MG63 (cell line): Measurements from ENCODE around the gene SKAP2. TPM values are rescaled to one million over a fixed set of nuclear protein-coding genes. Genes with fewer than 3 reads are reported as not detected.

Source experiments
- DNase-seq: peaks from one replicate; pipeline ENCODE4 v3.0.0-alpha.2; 2020
- H3K27me3 ChIP-seq: fragments of 250-450 bp; sonication (Bioruptor Pico); 2 replicates; pipeline ENCODE4 v1.5.1; 2020; ENCODE audit warnings: mild to moderate bottlenecking, moderate library complexity
- H3K36me3 ChIP-seq: fragments of 250-450 bp; sonication (Bioruptor Pico); 2 replicates; pipeline ENCODE4 v1.5.1; 2020; ENCODE audit warnings: mild to moderate bottlenecking, moderate library complexity
- H3K4me3 ChIP-seq: fragments of 250-450 bp; sonication (Bioruptor Pico); 2 replicates; pipeline ENCODE4 v1.5.1; 2020; ENCODE audit warnings: mild to moderate bottlenecking, moderate library complexity
- H3K9me3 ChIP-seq: fragments of 250-450 bp; sonication (Bioruptor Pico); 2 replicates; pipeline ENCODE4 v1.5.1; 2020; ENCODE audit warnings: mild to moderate bottlenecking, moderate library complexity
- total RNA-seq: library from RNA; depleted of rRNA; stranded (reverse); fragments of >200 nt; shearing (Covaris generic); gene quantifications from 2 replicates; pipeline ENCODE4 v1.2.3, GENCODE V29; 2014; ENCODE audit warnings: low replicate concordance; rRNA removed

SKAP2 gene
- total RNA-seq, 1 experiment from 2014 or later: 12.2 TPM

- no peak for DNase-seq
- H3K27me3 ChIP-seq: no peaks in the 10 kb centered on the region
These were observed 239.6 kb downstream of the SKAP2 start for GRCh38 chr7:26624839-26625238.

GRCh38 chr7:26624431-26624830 lies 240.0 kb downstream of the SKAP2 start:
- no peak for DNase-seq
- no peak overlapping the region for H3K4me3 ChIP-seq
- H3K9me3 ChIP-seq: no peaks in the 10 kb centered on the region
- H3K36me3 ChIP-seq: no peaks in the 10 kb centered on the region
- no peaks in the 10 kb centered on the region for H3K27me3 ChIP-seq

More at GRCh38 chr7:26624839-26625238, 239.6 kb downstream of the SKAP2 start:
- no peak overlapping the region for H3K4me3 ChIP-seq
- H3K9me3 ChIP-seq: no peaks in the 10 kb centered on the region
- H3K36me3 ChIP-seq: no peaks in the 10 kb centered on the region

- DNase-seq: peak; percentile 44
- H3K4me3 ChIP-seq: no peak overlapping the region
- no peaks in the 10 kb centered on the region for H3K9me3 ChIP-seq
- H3K36me3 ChIP-seq: no peaks in the 10 kb centered on the region
- H3K27me3 ChIP-seq: no peaks in the 10 kb centered on the region
These were observed 244.0 kb downstream of the SKAP2 start for GRCh38 chr7:26620352-26620751.

GRCh38 chr7:26619348-26619984 lies 244.9 kb downstream of the SKAP2 start:
- Histone ChIP-seq H3K27me3 (no peaks in the 10 kb centered on the region), H3K36me3 (no peaks in the 10 kb centered on the region), H3K9me3 (no peaks in the 10 kb centered on the region), H3K4me3 (no peak overlapping the region)
- no peak for DNase-seq

- no peak for DNase-seq
- Histone ChIP-seq H3K27me3 (no peaks in the 10 kb centered on the region), H3K9me3 (no peaks in the 10 kb centered on the region), H3K36me3 (no peaks in the 10 kb centered on the region), H3K4me3 (no peak overlapping the region)
These were observed 245.5 kb downstream of the SKAP2 start for GRCh38 chr7:26618898-26619297.

- H3K36me3 ChIP-seq: no peaks in the 10 kb centered on the region
- H3K4me3 ChIP-seq: no peak overlapping the region
- H3K27me3 ChIP-seq: no peaks in the 10 kb centered on the region
- DNase-seq: no peak
- H3K9me3 ChIP-seq: no peaks in the 10 kb centered on the region
These were observed 245.9 kb downstream of the SKAP2 start for GRCh38 chr7:26618449-26618848.

Other genes starting within 250 kb of the SKAP2 start
- gene HOXA1, start 231.4 kb upstream of the SKAP2 start, total RNA-seq: 0.27 and 1.1 TPM in 2 replicates
- gene HOXA2, start 238.1 kb upstream of the SKAP2 start, total RNA-seq: 0.35 TPM in 1 of 2 replicates, not detected in the other